Measurements from ENCODE around the gene OR2M2.

GRCh38 chr1:248215880-248216279 lies 41.3 kb downstream of the OR2M2 start:
- no peak for TF ChIP-seq CTCF (IDR thresholded peaks at IDR 0.05; ENCODE audit: insufficient read depth, low read depth, low read length)
- no peak for TF ChIP-seq EZH2 (IDR thresholded peaks at IDR 0.05; ENCODE audit: insufficient read depth, low read length)
